Neuronal stem cell (in vitro differentiated cells): ENCODE measurements around the gene TMEM121.

Source experiments
- DNase-seq: peaks from one replicate; pipeline ENCODE4 v3.0.0-alpha.2; 2013; ENCODE audit warnings: low spot score
- H2AFZ ChIP-seq: one replicate; pipeline ENCODE4 v1.6.1; 2013; ENCODE audit warnings: mild to moderate bottlenecking, low read length, inconsistent platforms
- H2AK5ac ChIP-seq: 2 replicates; pipeline ENCODE4 v1.6.1; 2013; ENCODE audit warnings: low read depth, mild to moderate bottlenecking, inconsistent platforms, low read length, moderate library complexity, mixed read lengths
- H2BK120ac ChIP-seq: 2 replicates; pipeline ENCODE4 v1.6.1; 2013; ENCODE audit warnings: low read depth, mild to moderate bottlenecking, inconsistent platforms, low read length, moderate library complexity, mixed read lengths
- H2BK12ac ChIP-seq: one replicate; pipeline ENCODE4 v1.6.1; 2013; ENCODE audit warnings: low read length, inconsistent platforms
- H2BK15ac ChIP-seq: 2 replicates; pipeline ENCODE4 v1.6.1; 2013; ENCODE audit warnings: mild to moderate bottlenecking, low read length, inconsistent platforms, mixed read lengths
- H2BK5ac ChIP-seq: one replicate; pipeline ENCODE4 v1.6.1; 2013; ENCODE audit warnings: inconsistent platforms, mild to moderate bottlenecking, low read length, moderate library complexity
- H3K14ac ChIP-seq: one replicate; pipeline ENCODE4 v1.6.1; 2013; ENCODE audit warnings: low read length, inconsistent platforms
- H3K18ac ChIP-seq: 2 replicates; pipeline ENCODE4 v1.6.1; 2013; ENCODE audit warnings: low read length, inconsistent platforms
- H3K23ac ChIP-seq: 2 replicates; pipeline ENCODE4 v1.6.1; 2013; ENCODE audit warnings: low read depth, mild to moderate bottlenecking, mixed read lengths, low read length, inconsistent platforms; ENCODE audit not compliant: poor library complexity
- H3K27ac ChIP-seq: replicated peaks from 3 replicates; pipeline ENCODE4 v1.5.1; 2013; ENCODE audit warnings: low read length, inconsistent platforms
- H3K27me3 ChIP-seq, 3 experiments: 2 replicates each; pipeline ENCODE4 v1.6.1; 2013; ENCODE audit warnings: low read length in 3 of 3, mild to moderate bottlenecking in 2 of 3, inconsistent platforms in 1 of 3, low read depth in 1 of 3, mixed read lengths in 1 of 3, moderate library complexity in 1 of 3; ENCODE audit not compliant: control insufficient read depth in 3 of 3, insufficient read depth in 3 of 3
- H3K36me3 ChIP-seq, 2 donors: replicated peaks in 1 of 2; 2 replicates each; pipeline ENCODE4 v1.6.1; 2013; ENCODE audit warnings: low read length in 2 of 2; ENCODE audit not compliant: control insufficient read depth in 2 of 2, insufficient read depth in 2 of 2
- H3K4ac ChIP-seq: 2 replicates; pipeline ENCODE4 v1.6.1; 2013; ENCODE audit warnings: inconsistent platforms, mild to moderate bottlenecking, low read length, moderate library complexity
- H3K4me1 ChIP-seq, 2 donors: 1 replicate in 1 of 2; 2 replicates in 1 of 2; pipeline ENCODE4 v1.6.1; 2013; ENCODE audit warnings: low read length in 2 of 2, low read depth in 1 of 2; ENCODE audit not compliant: control insufficient read depth in 2 of 2, insufficient read depth in 1 of 2
- H3K4me2 ChIP-seq: one replicate; pipeline ENCODE4 v1.6.1; 2013; ENCODE audit warnings: mild to moderate bottlenecking, low read length, inconsistent platforms; ENCODE audit not compliant: insufficient read depth, poor library complexity, severe bottlenecking
- H3K4me3 ChIP-seq, 2 donors: 2 replicates each; pipeline ENCODE4 v1.5.1; 2013; ENCODE audit warnings: low read length in 2 of 2, mild to moderate bottlenecking in 2 of 2, inconsistent platforms in 1 of 2, moderate library complexity in 1 of 2
- H3K79me1 ChIP-seq: one replicate; pipeline ENCODE4 v1.6.1; 2013; ENCODE audit warnings: low read depth, mild to moderate bottlenecking, inconsistent platforms, low read length, moderate library complexity
- H3K9ac ChIP-seq: one replicate; pipeline ENCODE4 v1.6.1; 2013; ENCODE audit warnings: mild to moderate bottlenecking, low read depth, low read length, inconsistent platforms; ENCODE audit not compliant: poor library complexity
- H3K9me3 ChIP-seq, 2 donors: replicated peaks in 1 of 2; 2 replicates each; pipeline versions ENCODE3 to v1.6.1; 2013; ENCODE audit warnings: low read length in 2 of 2, mild to moderate bottlenecking in 2 of 2, inconsistent platforms in 1 of 2, low read depth in 1 of 2, mixed read lengths in 1 of 2, moderate library complexity in 1 of 2; ENCODE audit not compliant: control insufficient read depth in 2 of 2, insufficient read depth in 1 of 2
- H4K8ac ChIP-seq: one replicate; pipeline ENCODE4 v1.6.1; 2013; ENCODE audit warnings: low read depth, mild to moderate bottlenecking, inconsistent platforms, low read length, moderate library complexity
- H4K91ac ChIP-seq: one replicate; pipeline ENCODE4 v1.6.1; 2013; ENCODE audit warnings: low read length, low read depth, mild to moderate bottlenecking, inconsistent platforms; ENCODE audit not compliant: poor library complexity
- WGBS, 2 donors: extraction: QIAGEN DNeasy Blood & Tissue Kit; methylation state at CpG; one replicate each; pipeline ENCODE4 v1.1.7; 2013; ENCODE audit warnings: missing lambda C conversion rate in 2 of 2, mixed read lengths in 1 of 2; ENCODE audit not compliant: insufficient read length in 2 of 2, insufficient replicate concordance in 1 of 2; ENCODE audit errors: extremely low coverage in 2 of 2; 5-methylcytosine and 5-hydroxymethylcytosine counted together

Gene TMEM121

DNA sequence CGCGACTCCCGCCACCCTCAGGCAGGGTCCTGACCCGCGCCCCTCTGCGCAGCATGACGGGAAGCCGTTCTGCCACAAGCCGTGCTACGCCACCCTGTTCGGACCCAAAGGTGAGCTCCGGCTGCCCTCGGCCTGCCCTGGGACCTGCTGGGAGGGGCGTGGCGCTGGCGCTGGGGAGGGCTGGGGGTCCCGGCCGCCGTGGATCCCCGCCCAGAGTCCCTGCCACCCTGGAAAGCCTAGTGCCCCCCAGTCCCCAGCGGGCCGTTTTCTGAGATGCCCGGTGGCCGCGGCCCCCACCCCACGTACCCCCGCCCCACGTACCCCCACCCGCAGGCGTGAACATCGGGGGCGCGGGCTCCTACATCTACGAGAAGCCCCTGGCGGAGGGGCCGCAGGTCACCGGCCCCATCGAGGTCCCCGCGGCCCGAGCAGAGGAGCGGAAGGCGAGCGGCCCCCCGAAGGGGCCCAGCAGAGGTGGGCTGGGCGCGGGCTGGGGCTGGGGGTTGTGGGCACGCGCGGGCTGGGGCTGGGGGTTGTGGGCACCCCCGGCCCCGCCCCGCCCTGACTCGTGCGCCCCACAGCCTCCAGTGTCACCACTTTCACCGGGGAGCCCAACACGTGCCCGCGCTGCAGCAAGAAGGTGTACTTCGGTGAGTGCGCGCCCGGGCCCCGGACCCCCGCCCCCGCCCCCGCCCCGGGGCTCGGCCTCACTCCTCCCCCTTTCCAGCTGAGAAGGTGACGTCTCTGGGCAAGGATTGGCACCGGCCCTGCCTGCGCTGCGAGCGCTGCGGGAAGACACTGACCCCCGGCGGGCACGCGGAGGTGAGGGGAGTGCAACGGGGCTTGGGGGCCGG lies 47.8 kb upstream of the TMEM121 start:
- peaks cover 41 to 57% of the 10 kb centered on the region in 2 donors for H3K4me1 ChIP-seq
- no peak overlapping the region for H2BK5ac ChIP-seq
- no CpG with 5 or more reads among the region's 81 CpGs for WGBS, 2 donors
- peaks cover 0 to 67% (median 33%) of the 10 kb centered on the region in 3 experiments for H3K27me3 ChIP-seq
- peaks cover 12% of the 10 kb centered on the region for H3K79me1 ChIP-seq
- H3K4me3 ChIP-seq = no peak overlapping the region
- H3K27ac ChIP-seq = no peak overlapping the region
- H2AK5ac ChIP-seq = peak overlapping the region; percentile 96
- H2BK12ac ChIP-seq = peak overlapping the region; percentile 41
- no peak overlapping the region for H3K23ac ChIP-seq
- DNase-seq = no peak
- peak overlapping the region; percentile 89 for H3K18ac ChIP-seq
- H3K4me2 ChIP-seq = peak overlapping the region; percentile 11
- H4K8ac ChIP-seq = no peak overlapping the region
- H2AFZ ChIP-seq = no peak overlapping the region
- no peaks in the 10 kb centered on the region for H3K36me3 ChIP-seq
- H4K91ac ChIP-seq = no peak overlapping the region
- H3K9me3 ChIP-seq = peaks cover 0 to 8% of the 10 kb centered on the region in 2 donors
- H3K14ac ChIP-seq = peak overlapping the region; percentile 89
- H2BK15ac ChIP-seq = no peak overlapping the region
- H3K4ac ChIP-seq = no peak overlapping the region
- H3K9ac ChIP-seq = peak overlapping the region; percentile 44
- H2BK120ac ChIP-seq = no peak overlapping the region

DNA sequence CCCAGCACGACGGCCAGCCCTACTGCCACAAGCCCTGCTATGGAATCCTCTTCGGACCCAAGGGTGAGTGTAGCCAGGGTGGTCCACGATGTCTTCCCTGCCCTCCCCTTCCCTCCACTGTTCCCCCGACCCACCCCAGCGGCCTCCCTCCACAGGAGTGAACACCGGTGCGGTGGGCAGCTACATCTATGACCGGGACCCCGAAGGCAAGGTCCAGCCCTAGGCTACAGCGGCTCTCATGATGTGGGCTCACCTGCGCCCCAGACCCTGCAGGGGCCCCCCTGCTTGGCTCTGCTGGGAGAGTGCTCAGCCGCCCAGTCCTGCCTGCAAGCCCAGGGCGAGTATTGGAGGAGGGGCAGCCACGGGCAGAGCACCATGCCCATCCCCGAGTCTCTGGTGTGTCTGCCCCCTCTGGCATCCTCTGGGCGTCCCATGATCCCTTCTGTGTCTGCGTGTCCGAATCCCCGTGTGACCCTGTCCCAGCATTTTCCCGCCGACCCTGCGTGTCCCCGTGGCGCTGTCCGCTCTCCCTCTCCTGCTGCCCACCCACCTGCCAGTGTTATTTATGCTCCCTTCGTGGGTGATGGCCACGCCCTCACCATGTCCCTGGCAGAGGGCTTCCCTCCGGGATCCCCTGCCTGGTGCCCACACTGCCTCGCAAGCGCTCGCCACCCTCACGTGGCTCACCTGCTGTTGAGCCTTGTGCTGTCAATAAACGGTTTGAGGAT lies 46.8 kb upstream of the TMEM121 start:
- H2BK5ac ChIP-seq = no peak overlapping the region
- peak overlapping the region; percentile 7 for H2BK12ac ChIP-seq
- peak overlapping the region; percentile 24 for H2BK120ac ChIP-seq
- H2AK5ac ChIP-seq = peak overlapping the region; percentile 96
- H4K8ac ChIP-seq = no peak overlapping the region
- peak overlapping the region; percentile 63 for H3K9ac ChIP-seq
- no peak overlapping the region for H3K4me2 ChIP-seq
- no CpG with 5 or more reads among the region's 34 CpGs for WGBS, 2 donors
- peak overlapping the region; percentile 82 for H3K14ac ChIP-seq
- no peak overlapping the region for H3K4ac ChIP-seq
- DNase-seq = no peak
- no peak overlapping the region for H2AFZ ChIP-seq
- H3K36me3 ChIP-seq = no peaks in the 10 kb centered on the region
- peaks cover 0 to 8% of the 10 kb centered on the region in 2 donors for H3K9me3 ChIP-seq
- H3K18ac ChIP-seq = peak overlapping the region; percentile 44
- H3K4me1 ChIP-seq = peaks cover 48 to 63% of the 10 kb centered on the region in 2 donors
- no peak overlapping the region for H4K91ac ChIP-seq
- peak overlapping the region in 1 of 2 donors; percentile 50 for H3K4me3 ChIP-seq
- H3K79me1 ChIP-seq = peaks cover 10% of the 10 kb centered on the region
- H2BK15ac ChIP-seq = peak overlapping the region; percentile 83
- H3K27ac ChIP-seq = no peak overlapping the region
- H3K23ac ChIP-seq = peak overlapping the region; percentile 80
- peaks cover 0 to 67% (median 33%) of the 10 kb centered on the region in 3 experiments for H3K27me3 ChIP-seq

DNA sequence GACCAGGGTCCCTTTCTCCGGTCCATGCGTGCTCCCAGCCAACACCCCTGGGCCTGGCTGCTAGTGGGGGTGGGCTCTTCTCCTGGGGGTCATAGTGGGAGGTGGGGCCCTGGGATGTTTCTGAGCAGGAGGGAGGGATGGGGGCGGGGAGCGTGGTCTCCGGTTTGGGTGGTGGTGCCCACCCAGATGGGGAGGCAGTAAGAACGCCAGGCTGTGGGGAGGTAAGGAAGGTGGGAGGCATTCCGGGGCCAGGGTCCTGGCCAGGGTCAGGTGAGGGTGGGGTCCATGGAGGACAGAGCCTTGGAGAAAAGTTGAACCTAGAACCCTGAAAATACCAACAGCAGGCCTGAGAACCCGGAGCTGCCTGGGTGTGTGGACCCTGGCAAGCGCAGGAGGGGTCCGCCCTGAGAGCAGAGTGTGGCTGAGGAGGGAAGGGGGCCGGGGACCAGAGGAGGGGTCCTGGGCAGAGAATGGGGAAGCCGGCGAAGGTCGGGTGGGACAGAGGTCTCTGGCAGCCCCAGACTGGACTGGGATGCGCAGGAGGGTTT lies 46.1 kb upstream of the TMEM121 start:
- Histone ChIP-seq H2AK5ac (peak overlapping the region; percentile 96), H3K27ac (no peak overlapping the region), H3K23ac (peak overlapping the region; percentile 80), H2BK5ac (peak overlapping the region; percentile 82), H3K4me2 (no peak overlapping the region), H3K9ac (no peak overlapping the region), H4K8ac (no peak overlapping the region), H2BK120ac (peak overlapping the region; percentile 24), H3K4ac (no peak overlapping the region), H3K9me3 (peaks cover 0 to 8% of the 10 kb centered on the region in 2 donors), H3K4me3 (no peak overlapping the region), H2BK15ac (peak overlapping the region; percentile 83), H3K36me3 (no peaks in the 10 kb centered on the region), H3K4me1 (peaks cover 51 to 69% of the 10 kb centered on the region in 2 donors), H3K14ac (no peak overlapping the region), H2BK12ac (peak overlapping the region; percentile 7), H3K79me1 (peaks cover 7% of the 10 kb centered on the region), H3K27me3 (peaks cover 0 to 61% (median 30%) of the 10 kb centered on the region in 3 experiments), H3K18ac (peak overlapping the region; percentile 6), H2AFZ (no peak overlapping the region), H4K91ac (no peak overlapping the region)
- WGBS, 2 donors = no CpG with 5 or more reads among the region's 15 CpGs
- no peak for DNase-seq
